Sigmoid colon (tissue), 4 donors: ENCODE results near the gene MST1.
"Not testable (repeated sequence)": the region's sequence is repeated elsewhere in the genome, so short reads cannot be mapped to it uniquely, and the experiment has no call there.

Experiments
- CTCF ChIP-seq, 4 experiments: fragments of 450-650 bp in 3 of 4; fragments of 200-600 bp in 1 of 4; IDR thresholded peaks; one replicate each; pipeline ENCODE4 v1.5.1; 2016 to 2019; ENCODE audit warnings: antibody characterized with exemption in 4 of 4, mild to moderate bottlenecking in 3 of 4, moderate library complexity in 2 of 4
- EP300 ChIP-seq, 4 donors: sonication (generic); formaldehyde crosslinking; IDR thresholded peaks; one replicate each; pipeline ENCODE4 v1.6.1; 2017; ENCODE audit warnings: antibody characterized with exemption in 4 of 4
- POLR2A ChIP-seq, 2 donors: fragments of 450-650 bp; IDR thresholded peaks; one replicate each; pipeline ENCODE4 v1.6.1; 2016; ENCODE audit warnings: antibody characterized with exemption in 2 of 2, mild to moderate bottlenecking in 2 of 2, moderate library complexity in 2 of 2
- POLR2AphosphoS5 ChIP-seq, 4 donors: sonication (generic); formaldehyde crosslinking; IDR thresholded peaks; one replicate each; pipeline ENCODE4 v1.6.1; 2017; ENCODE audit warnings: antibody characterized with exemption in 4 of 4

- not testable (repeated sequence) for TF ChIP-seq CTCF, POLR2AphosphoS5, EP300, POLR2A (IDR thresholded peaks at IDR 0.05)
Observed at GRCh38 chr3:49689908-49690624, 792 bp upstream of the MST1 start.
